ENCODE data around the gene WNT5B. TPM values are rescaled to one million over a fixed set of nuclear protein-coding genes. Genes with fewer than 3 reads are reported as not detected.
"Not testable (repeated sequence)": the region's sequence is repeated elsewhere in the genome, so short reads cannot be mapped to it uniquely, and the experiment has no call there.

Gene WNT5B
- total RNA-seq, 1 experiment from 2014 or later = 13.5 TPM

GRCh38 chr12:1666215-1666614, 37.2 kb downstream of the WNT5B start:
- in situ Hi-C loops (cut with HindIII; ENCODE audit: low sequenced_read_pairs) = no loop called here
- no peak for DNase-seq (ENCODE audit: low spot score)

- DNase-seq (ENCODE audit: low spot score) = no peak
- in situ Hi-C loops (cut with HindIII; ENCODE audit: low sequenced_read_pairs) = no loop called here
Measured at GRCh38 chr12:1666685-1667162, 37.7 kb downstream of the WNT5B start.

- in situ Hi-C loops (cut with HindIII; ENCODE audit: low sequenced_read_pairs) = no loop called here
- DNase-seq (ENCODE audit: low spot score) = no peak
Measured at GRCh38 chr12:1668833-1669543, 40.0 kb downstream of the WNT5B start.

GRCh38 chr12:1670358-1671268, 41.6 kb downstream of the WNT5B start:
- in situ Hi-C loops (cut with HindIII; ENCODE audit: low sequenced_read_pairs) = no loop called here
- DNase-seq (ENCODE audit: low spot score) = no peak

GRCh38 chr12:1676043-1676442, 47.0 kb downstream of the WNT5B start:
- DNase-seq (ENCODE audit: low spot score) = no peak
- in situ Hi-C loops (cut with HindIII; ENCODE audit: low sequenced_read_pairs) = no loop called here

- no peak for DNase-seq (ENCODE audit: low spot score)
Measured at GRCh38 chr12:1680804-1681492, 51.9 kb downstream of the WNT5B start.

GRCh38 chr12:1681493-1681807, 52.4 kb downstream of the WNT5B start:
- in situ Hi-C loops (cut with HindIII; ENCODE audit: low sequenced_read_pairs) = no loop called here
- DNase-seq (ENCODE audit: low spot score) = no peak

More at GRCh38 chr12:1680804-1681492, 51.9 kb downstream of the WNT5B start:
- in situ Hi-C loops (cut with HindIII; ENCODE audit: low sequenced_read_pairs) = no loop called here

GRCh38 chr12:1688086-1688710, 59.2 kb downstream of the WNT5B start:
- DNase-seq (ENCODE audit: low spot score) = no peak
- in situ Hi-C loops (cut with HindIII; ENCODE audit: low sequenced_read_pairs) = no loop called here

GRCh38 chr12:1690578-1691122, 61.6 kb downstream of the WNT5B start, which contains the start of gene ADIPOR2:
Gene ADIPOR2 (plus strand): TSS chr12:1691070. CDS start chr12:1754344, 63,274 bp downstream.
- DNase-seq (ENCODE audit: low spot score) = peak; percentile 94
- in situ Hi-C loops (cut with HindIII; ENCODE audit: low sequenced_read_pairs) = no loop called here

GRCh38 chr12:1691123-1692007, 62.3 kb downstream of the WNT5B start:
- peak; percentile 44 for DNase-seq (ENCODE audit: low spot score)
- in situ Hi-C loops (cut with HindIII; ENCODE audit: low sequenced_read_pairs) = no loop called here

GRCh38 chr12:1692226-1692625, 63.2 kb downstream of the WNT5B start:
- DNase-seq (ENCODE audit: low spot score) = no peak
- in situ Hi-C loops (cut with HindIII; ENCODE audit: low sequenced_read_pairs) = no loop called here

- no peak for DNase-seq (ENCODE audit: low spot score)
- in situ Hi-C loops (cut with HindIII; ENCODE audit: low sequenced_read_pairs) = no loop called here
Measured at GRCh38 chr12:1692895-1693610, 64.0 kb downstream of the WNT5B start.

GRCh38 chr12:1695097-1695496, 66.1 kb downstream of the WNT5B start:
- in situ Hi-C loops (cut with HindIII; ENCODE audit: low sequenced_read_pairs); DNase-seq (ENCODE audit: low spot score): not testable (repeated sequence)

- no peak for DNase-seq (ENCODE audit: low spot score)
- in situ Hi-C loops (cut with HindIII; ENCODE audit: low sequenced_read_pairs) = no loop called here
Measured at GRCh38 chr12:1695886-1696670, 67.0 kb downstream of the WNT5B start.

- in situ Hi-C loops (cut with HindIII; ENCODE audit: low sequenced_read_pairs) = no loop called here
- DNase-seq (ENCODE audit: low spot score) = no peak
Measured at GRCh38 chr12:1696800-1697199, 67.8 kb downstream of the WNT5B start.

Data from G401 (cell line).